GM12801 (cell line): ENCODE results near the gene ZKSCAN8.

Experiments used
- TF ChIP-seq, protein P1 (sequence below): IDR thresholded peaks from one replicate; pipeline ENCODE4 v1.5.1; 2011; ENCODE audit warnings: control low read depth; ENCODE audit not compliant: insufficient read length; ENCODE audit errors: extremely low read depth

Gene ZKSCAN8

DNA sequence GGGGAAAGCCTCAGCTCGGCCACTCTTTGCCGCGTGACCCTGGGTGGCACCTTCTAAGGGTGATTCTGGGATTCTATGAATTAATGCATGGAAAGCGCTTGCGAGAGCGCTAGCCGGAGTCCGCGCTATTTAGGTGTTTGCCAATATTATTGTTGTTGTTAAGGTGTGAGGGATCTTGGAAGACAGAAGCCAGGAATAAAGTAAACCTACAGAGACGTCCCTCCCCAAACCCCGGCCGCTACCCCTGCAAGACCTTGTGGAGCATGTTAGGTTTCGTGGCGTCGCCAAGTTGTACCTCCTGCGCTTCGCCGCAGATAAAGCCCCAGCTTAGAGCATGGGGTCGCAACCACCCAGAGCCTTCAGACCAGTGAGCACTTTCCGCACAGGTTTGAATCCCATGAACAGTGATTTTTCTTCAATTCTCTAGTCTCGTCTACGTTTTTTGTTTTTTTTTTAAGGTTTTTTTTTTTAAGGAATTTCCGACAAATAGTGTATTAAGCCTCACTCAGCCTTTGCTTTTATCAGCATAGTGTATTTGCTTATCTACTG lies 66.5 kb downstream of the ZKSCAN8 start:
- TF ChIP-seq, protein P1, sequence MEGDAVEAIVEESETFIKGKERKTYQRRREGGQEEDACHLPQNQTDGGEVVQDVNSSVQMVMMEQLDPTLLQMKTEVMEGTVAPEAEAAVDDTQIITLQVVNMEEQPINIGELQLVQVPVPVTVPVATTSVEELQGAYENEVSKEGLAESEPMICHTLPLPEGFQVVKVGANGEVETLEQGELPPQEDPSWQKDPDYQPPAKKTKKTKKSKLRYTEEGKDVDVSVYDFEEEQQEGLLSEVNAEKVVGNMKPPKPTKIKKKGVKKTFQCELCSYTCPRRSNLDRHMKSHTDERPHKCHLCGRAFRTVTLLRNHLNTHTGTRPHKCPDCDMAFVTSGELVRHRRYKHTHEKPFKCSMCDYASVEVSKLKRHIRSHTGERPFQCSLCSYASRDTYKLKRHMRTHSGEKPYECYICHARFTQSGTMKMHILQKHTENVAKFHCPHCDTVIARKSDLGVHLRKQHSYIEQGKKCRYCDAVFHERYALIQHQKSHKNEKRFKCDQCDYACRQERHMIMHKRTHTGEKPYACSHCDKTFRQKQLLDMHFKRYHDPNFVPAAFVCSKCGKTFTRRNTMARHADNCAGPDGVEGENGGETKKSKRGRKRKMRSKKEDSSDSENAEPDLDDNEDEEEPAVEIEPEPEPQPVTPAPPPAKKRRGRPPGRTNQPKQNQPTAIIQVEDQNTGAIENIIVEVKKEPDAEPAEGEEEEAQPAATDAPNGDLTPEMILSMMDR: no peak
